Astrocyte of the hippocampus (primary cell): Measurements from ENCODE around the gene SHROOM3.
A peak's percentile ranks its signal among the peaks of the same experiment; 100 is the strongest.
"Not testable (repeated sequence)": the region's sequence is repeated elsewhere in the genome, so short reads cannot be mapped to it uniquely, and the experiment has no call there.

Experiments used
- DNase-seq: peaks from one replicate; pipeline ENCODE4 v3.0.0; 2011; ENCODE audit warnings: low read depth, low spot score

SHROOM3 gene

DNA sequence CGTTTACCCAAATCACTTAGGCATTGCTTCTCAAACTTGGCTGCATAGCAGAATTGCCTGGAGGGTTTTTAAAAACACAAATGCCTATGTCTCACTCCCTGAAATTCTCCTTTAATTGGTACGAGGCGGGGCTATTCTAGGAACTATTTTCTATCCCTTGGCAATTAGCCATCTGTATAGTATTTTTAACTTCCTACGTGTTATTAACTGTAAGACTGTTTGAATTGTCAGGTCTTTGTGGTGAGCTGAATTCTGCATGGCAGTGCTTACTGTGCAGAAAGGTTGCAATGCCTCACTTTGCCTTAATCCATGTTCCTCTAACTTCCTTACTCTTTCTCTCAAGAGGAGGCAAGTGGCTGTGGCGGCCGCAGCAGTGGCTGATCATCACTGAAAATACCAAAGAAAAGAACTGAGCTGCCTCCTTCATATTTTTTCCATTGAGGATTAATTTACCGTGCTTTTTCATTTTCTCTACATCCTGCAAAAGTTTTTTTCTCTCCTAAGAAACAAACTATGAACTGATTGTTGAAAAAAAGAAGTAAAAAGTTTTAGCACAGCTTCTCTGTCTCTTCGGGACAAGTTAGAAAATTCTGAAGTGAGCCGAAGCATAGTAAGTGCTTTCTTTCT is at the start of gene SHROOM3:
Gene SHROOM3, plus strand, starts transcription at position 329 of the 627 bp plus-strand sequence. CDS start 824 bp downstream, outside the sequence.
- DNase-seq, result peak; percentile 75

DNA sequence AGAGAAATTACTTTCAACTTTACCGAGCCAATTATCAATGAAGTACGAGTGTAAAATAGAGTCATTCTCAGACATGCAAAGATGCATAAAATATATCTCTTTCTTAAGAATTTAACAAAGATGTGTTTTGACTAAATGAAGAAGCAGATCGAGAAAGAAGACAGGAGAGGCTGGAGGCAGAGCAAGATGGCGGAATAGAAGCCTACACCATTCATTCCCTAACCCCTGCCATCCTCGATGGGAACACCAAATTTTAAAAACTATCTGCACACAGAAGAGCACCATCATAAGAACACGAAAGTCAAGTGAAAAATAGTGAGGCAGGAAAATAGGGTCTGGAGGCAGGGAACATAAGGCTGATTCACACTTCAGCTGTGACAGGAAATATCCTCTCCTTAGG is 49.1 kb upstream of the SHROOM3 start:
- no peak for DNase-seq

GRCh38 chr4:76386566-76387305 is 48.3 kb upstream of the SHROOM3 start:
- no peak for DNase-seq

- peak; percentile 16 for DNase-seq
These were observed 46.7 kb upstream of the SHROOM3 start for GRCh38 chr4:76388160-76388908.

GRCh38 chr4:76401654-76402053 is 33.4 kb upstream of the SHROOM3 start:
- no peak for DNase-seq

- DNase-seq, result no peak
These were observed 28.9 kb upstream of the SHROOM3 start for GRCh38 chr4:76406081-76406480.

- no peak for DNase-seq
These were observed 27.4 kb upstream of the SHROOM3 start for GRCh38 chr4:76407440-76408119.

- no peak for DNase-seq
These were observed 24.4 kb upstream of the SHROOM3 start for GRCh38 chr4:76410636-76411035.

GRCh38 chr4:76420188-76420761 is 14.8 kb upstream of the SHROOM3 start:
- DNase-seq, result no peak

DNA sequence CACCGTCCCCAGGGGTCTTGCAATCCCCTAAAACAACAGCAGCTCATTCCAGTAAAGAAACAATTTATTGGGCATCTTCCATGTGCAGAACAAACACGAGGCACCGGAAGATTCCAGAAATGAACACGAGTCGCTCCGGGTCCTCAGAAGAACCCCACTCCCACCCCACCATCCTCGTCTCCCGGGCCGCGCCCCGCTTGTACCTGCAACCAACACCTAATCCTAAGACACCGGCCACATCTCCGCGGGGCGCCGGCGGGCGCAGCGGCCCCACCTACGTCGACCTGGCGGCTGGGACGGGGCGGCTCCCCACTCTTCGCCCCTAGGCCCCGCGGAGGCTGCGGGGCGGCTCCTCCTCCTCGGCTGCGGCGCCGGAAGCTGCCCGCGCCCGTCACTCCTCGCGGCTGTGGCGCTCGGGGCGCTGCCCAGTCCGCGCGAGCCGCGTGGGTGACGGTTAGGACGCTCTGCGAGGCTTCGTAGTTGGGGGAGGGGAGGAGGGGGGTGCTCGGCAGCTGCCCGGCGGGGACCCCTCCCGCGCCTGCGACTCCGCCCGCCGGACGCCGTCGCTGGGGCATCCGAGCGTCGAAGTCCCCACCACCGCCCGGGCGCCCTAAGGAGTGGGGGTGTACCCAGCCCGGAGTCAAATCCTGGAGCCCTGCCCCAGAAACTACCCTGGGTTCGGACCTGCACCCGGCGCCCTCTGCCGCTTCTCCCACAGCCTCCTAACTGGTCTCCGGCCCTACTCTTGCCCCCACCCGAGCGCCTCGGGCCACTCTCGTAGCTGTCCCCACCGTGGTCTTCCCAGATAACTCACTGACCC is 14.1 kb upstream of the SHROOM3 start, which contains the start of gene CCDC158:
Gene CCDC158, minus strand, starts transcription at position 380 of the 820 bp plus-strand sequence. CDS start 17,934 bp downstream, outside the sequence.
- peak; percentile 48 for DNase-seq

DNA sequence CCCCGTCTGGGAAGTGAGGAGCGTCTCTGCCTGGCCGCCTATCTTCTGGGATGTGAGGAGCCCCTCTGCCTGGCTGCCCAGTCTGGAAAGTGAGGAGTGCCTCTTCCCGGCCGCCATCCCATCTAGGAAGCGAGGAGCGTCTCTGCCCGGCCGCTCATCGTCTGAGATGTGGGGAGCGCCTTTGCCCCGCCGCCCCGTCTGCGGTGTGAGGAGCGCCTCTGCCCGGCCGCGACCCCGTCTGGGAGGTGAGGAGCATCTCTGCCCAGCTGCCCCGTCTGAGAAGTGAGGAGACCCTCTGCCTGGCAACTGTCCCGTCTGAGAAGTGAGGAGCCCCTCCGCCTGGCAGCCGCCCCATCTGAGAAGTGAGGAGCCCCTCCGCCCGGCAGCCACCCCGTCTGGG is 11.9 kb upstream of the SHROOM3 start:
- not testable (repeated sequence) for DNase-seq

- no peak for DNase-seq
These were observed 8.8 kb upstream of the SHROOM3 start for GRCh38 chr4:76426272-76426671.

GRCh38 chr4:76429636-76430035 is 5.4 kb upstream of the SHROOM3 start:
- DNase-seq, result no peak

DNA sequence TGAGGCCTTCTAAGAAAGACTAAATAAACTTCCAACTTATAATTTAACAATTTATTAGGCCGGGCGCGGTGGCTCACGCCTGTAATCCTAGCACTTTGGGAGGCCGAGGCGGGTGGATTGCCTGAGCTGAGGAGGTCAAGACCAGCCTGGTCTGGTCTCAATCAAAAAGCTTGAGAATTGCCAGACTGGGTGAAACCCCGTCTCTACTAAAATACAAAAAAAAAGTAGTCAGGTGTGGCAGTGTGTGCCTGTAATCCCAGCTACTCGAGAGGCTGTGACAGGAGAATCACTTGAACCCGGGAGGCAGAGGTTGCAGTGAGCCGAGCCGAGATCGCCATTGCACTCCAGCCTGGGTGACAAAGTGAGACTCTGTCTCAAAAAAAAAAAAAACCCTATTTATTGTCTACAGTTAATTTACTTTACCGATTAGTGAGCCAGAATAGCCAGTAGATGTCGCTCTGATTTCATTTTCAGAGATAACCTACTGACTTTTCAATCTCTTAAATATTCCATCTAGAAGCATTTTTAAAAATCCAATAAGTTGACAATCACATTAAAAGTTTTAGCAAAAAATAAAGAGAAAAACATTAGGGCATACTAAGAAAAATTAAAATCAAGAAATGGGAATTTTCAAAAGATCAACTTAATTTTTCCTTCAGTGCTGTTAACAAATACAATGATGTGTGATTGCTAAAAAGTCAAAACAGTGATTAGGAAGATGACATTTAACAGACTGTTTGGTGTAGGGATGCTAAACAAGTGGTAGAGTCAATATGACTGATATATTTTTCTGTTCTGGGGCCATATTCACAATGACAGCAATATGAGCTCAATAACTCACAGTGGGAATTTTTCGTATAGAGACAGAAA is 4.3 kb upstream of the SHROOM3 start:
- peak; percentile 78 for DNase-seq

- peak; percentile 70 for DNase-seq
These were observed 695 bp downstream of the SHROOM3 start for GRCh38 chr4:76435528-76436319.

- DNase-seq, result no peak
These were observed 4.5 kb downstream of the SHROOM3 start for GRCh38 chr4:76439491-76439890.

- DNase-seq, result no peak
These were observed 6.9 kb downstream of the SHROOM3 start for GRCh38 chr4:76441881-76442280.

DNA sequence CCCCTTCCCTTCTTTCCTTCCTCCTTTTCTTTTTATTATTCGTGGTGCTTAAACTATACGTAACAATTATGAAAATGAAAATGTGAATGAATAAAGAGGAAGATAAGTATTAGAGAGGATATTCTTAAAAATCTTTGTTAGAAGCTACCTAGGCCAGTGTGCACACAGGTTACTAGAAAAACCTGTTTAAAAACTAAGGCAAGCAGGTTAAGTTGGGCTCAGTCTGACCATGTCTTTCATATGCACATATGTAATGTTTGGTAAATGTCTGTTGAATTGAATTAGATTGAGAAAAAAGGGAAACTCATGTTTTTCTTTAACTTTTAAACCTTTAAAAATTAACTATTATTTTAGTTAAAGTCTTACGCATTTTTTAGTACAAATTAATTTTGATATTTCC is 7.8 kb downstream of the SHROOM3 start:
- no peak for DNase-seq

DNA sequence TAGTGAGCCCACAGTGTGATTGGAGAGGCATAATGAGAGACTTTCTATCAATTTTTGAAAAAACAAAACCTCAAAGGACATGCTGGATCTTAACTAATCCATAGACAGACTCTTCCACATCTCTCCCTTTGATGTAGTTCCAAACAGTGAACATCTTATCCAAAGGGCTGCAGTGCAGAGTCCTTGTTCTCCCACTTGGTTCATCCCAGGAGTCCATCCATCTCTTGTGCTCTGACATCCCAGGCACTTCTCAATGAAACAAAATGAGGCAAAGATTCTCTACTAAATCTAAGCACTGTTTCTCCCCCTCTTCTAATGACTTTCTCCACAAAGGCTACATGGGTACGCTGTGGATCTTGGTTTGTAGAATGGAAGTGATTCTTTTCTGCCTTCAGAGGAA is 8.3 kb downstream of the SHROOM3 start:
- no peak for DNase-seq
